Measurements from ENCODE around the gene MCM6. TPM values are rescaled to one million over a fixed set of nuclear protein-coding genes. Genes with fewer than 3 reads are reported as not detected.

The MCM6 gene
- total RNA-seq, 1 experiment from 2014 or later: 39.9 TPM

DNA sequence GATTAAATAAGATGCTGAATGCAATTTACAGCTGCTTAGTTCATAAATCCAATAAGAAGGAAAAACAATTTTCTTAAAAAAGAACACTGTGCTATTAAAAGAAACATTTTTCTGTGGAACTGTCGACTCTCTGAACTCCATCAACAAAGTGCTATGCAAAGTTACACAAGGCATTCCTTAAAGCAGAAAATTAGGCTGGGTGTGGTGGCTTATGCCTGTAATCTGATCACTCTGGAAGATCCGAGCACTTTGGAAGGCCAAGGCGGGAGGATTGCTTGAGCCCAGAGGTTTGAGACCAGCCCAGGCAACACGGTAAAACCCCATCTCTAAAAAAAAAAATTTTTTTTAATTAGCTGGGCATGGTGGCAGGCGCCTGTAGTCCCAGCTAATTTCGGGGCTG, 13.0 kb downstream of the MCM6 start:
- Histone ChIP-seq H3K9me2 (replicated peaks; ENCODE audit: low read length) (no peaks in the 10 kb centered on the region), H3K36me3 (ENCODE audit: low read depth, low read length) (peaks cover 60% of the 10 kb centered on the region), H4K20me1 (ENCODE audit: low read length) (no peaks in the 10 kb centered on the region), H3K79me2 (ENCODE audit: low read length) (no peaks in the 10 kb centered on the region), H3K4me1 (ENCODE audit: insufficient read depth, low read length) (no peaks in the 10 kb centered on the region), H3K4me3 (ENCODE audit: low read length) (no peak overlapping the region), H3K27ac (ENCODE audit: low read length) (no peak overlapping the region), H2AFZ (ENCODE audit: low read length) (no peak overlapping the region), H3K27me3 (ENCODE audit: low read length) (no peaks in the 10 kb centered on the region), H3F3A (ENCODE audit: low read length, unreplicated experiment) (no peaks in the 10 kb centered on the region), H3K9me3 (ENCODE audit: low read length) (no peaks in the 10 kb centered on the region), H3K9ac (ENCODE audit: low read length) (no peak overlapping the region), H3K4me2 (ENCODE audit: low read length) (no peak overlapping the region)
- TF ChIP-seq, protein P1, sequence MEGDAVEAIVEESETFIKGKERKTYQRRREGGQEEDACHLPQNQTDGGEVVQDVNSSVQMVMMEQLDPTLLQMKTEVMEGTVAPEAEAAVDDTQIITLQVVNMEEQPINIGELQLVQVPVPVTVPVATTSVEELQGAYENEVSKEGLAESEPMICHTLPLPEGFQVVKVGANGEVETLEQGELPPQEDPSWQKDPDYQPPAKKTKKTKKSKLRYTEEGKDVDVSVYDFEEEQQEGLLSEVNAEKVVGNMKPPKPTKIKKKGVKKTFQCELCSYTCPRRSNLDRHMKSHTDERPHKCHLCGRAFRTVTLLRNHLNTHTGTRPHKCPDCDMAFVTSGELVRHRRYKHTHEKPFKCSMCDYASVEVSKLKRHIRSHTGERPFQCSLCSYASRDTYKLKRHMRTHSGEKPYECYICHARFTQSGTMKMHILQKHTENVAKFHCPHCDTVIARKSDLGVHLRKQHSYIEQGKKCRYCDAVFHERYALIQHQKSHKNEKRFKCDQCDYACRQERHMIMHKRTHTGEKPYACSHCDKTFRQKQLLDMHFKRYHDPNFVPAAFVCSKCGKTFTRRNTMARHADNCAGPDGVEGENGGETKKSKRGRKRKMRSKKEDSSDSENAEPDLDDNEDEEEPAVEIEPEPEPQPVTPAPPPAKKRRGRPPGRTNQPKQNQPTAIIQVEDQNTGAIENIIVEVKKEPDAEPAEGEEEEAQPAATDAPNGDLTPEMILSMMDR (conservative IDR thresholded peaks at IDR 0.05; ENCODE audit: low read depth, low read length): no peak
- TF ChIP-seq EZH2 (IDR thresholded peaks at IDR 0.05; ENCODE audit: low read length, unreplicated experiment) (no peak), EZH2phosphoT487 (IDR thresholded peaks at IDR 0.05; ENCODE audit: borderline replicate concordance, low read length) (no peak)
- POLR2A ChIA-PET (ENCODE audit: unreplicated experiment): no interaction called here
- no TSS peak for BruUV-seq (replicated peaks)
- ATAC-seq (no peak), DNase-seq (no peak)
- CTCF ChIA-PET: no interaction called here
- intact Hi-C loops (cut with micrococcal nuclease): no loop called here

DNA sequence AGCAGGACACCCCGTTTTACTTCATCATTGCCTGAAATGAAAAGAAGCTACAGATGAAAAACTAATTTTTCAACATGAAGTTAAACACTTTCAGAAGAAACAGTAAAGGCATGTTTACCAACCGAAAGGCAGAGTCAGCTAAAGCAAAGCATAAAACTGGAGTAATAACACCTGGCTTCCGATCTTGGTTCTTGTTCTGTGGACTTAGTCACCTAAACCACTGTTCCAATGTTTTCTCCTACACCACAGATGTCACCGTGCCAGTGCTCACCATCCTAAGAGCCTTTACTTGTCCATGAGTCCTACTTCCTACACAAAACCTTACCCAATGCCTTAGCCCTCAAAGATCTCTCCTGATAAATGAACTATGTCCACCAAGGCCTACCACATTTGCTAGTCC, 13.5 kb downstream of the MCM6 start:
- intact Hi-C loops (cut with micrococcal nuclease): no loop called here
- TF ChIP-seq, protein P1 (conservative IDR thresholded peaks at IDR 0.05; ENCODE audit: low read depth, low read length): no peak
- no peak for TF ChIP-seq EZH2 (IDR thresholded peaks at IDR 0.05; ENCODE audit: low read length, unreplicated experiment)
- no peak for TF ChIP-seq EZH2phosphoT487 (IDR thresholded peaks at IDR 0.05; ENCODE audit: borderline replicate concordance, low read length)
- H3K4me2 ChIP-seq (ENCODE audit: low read length): no peak overlapping the region
- no peaks in the 10 kb centered on the region for H3K9me3 ChIP-seq (ENCODE audit: low read length)
- H4K20me1 ChIP-seq (ENCODE audit: low read length): no peaks in the 10 kb centered on the region
- DNase-seq (no peak), ATAC-seq (no peak)
- ChIA-PET CTCF (no interaction called here), POLR2A (ENCODE audit: unreplicated experiment) (no interaction called here)
- H3K4me3 ChIP-seq (ENCODE audit: low read length): no peak overlapping the region
- no peak overlapping the region for H2AFZ ChIP-seq (ENCODE audit: low read length)
- no TSS peak for BruUV-seq (replicated peaks)
- H3K79me2 ChIP-seq (ENCODE audit: low read length): no peaks in the 10 kb centered on the region
- no peaks in the 10 kb centered on the region for H3F3A ChIP-seq (ENCODE audit: low read length, unreplicated experiment)
- H3K4me1 ChIP-seq (ENCODE audit: insufficient read depth, low read length): no peaks in the 10 kb centered on the region
- H3K27me3 ChIP-seq (ENCODE audit: low read length): no peaks in the 10 kb centered on the region
- peaks cover 59% of the 10 kb centered on the region; the same call in 1 of the 2 replicates for H3K36me3 ChIP-seq (ENCODE audit: low read depth, low read length)
- no peak overlapping the region for H3K9ac ChIP-seq (ENCODE audit: low read length)
- no peak overlapping the region for H3K27ac ChIP-seq (ENCODE audit: low read length)
- H3K9me2 ChIP-seq (replicated peaks; ENCODE audit: low read length): no peaks in the 10 kb centered on the region

DNA sequence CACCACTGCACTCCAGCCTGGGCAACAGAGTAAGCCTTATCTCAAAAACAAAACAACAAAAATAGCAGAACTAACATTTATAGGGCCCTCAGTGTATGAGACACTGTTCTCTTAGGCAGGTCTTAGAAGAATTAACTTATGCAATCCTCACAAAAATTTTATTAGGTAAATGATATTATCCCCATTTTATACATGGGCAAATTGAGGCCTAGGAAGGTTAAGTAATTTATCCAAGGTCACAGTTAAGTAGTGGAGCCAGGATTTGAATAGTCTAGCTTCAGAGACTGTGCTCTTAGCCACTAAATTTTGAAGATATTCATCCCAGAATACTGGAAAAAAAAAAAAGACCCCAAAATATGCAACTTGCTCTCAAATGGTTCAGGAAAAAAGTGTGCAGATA, 22.8 kb downstream of the MCM6 start:
- Histone ChIP-seq H3K27me3 (ENCODE audit: low read length) (no peaks in the 10 kb centered on the region), H3K36me3 (ENCODE audit: low read depth, low read length) (peaks cover 58% of the 10 kb centered on the region), H3K9me3 (ENCODE audit: low read length) (no peaks in the 10 kb centered on the region), H3K79me2 (ENCODE audit: low read length) (no peaks in the 10 kb centered on the region), H3K27ac (ENCODE audit: low read length) (no peak overlapping the region), H3F3A (ENCODE audit: low read length, unreplicated experiment) (no peaks in the 10 kb centered on the region), H4K20me1 (ENCODE audit: low read length) (no peaks in the 10 kb centered on the region), H3K9ac (ENCODE audit: low read length) (no peak overlapping the region), H3K4me3 (ENCODE audit: low read length) (no peak overlapping the region), H2AFZ (ENCODE audit: low read length) (no peak overlapping the region), H3K4me1 (ENCODE audit: insufficient read depth, low read length) (no peaks in the 10 kb centered on the region), H3K9me2 (replicated peaks; ENCODE audit: low read length) (no peaks in the 10 kb centered on the region), H3K4me2 (ENCODE audit: low read length) (no peak overlapping the region)
- ATAC-seq (no peak), DNase-seq (no peak)
- no TSS peak for BruUV-seq (replicated peaks)
- ChIA-PET POLR2A (ENCODE audit: unreplicated experiment) (no interaction called here), CTCF (no interaction called here)
- intact Hi-C loops (cut with micrococcal nuclease): no loop called here
- TF ChIP-seq EZH2 (IDR thresholded peaks at IDR 0.05; ENCODE audit: low read length, unreplicated experiment) (no peak), EZH2phosphoT487 (IDR thresholded peaks at IDR 0.05; ENCODE audit: borderline replicate concordance, low read length) (no peak)
- TF ChIP-seq, protein P1 (conservative IDR thresholded peaks at IDR 0.05; ENCODE audit: low read depth, low read length): no peak

All from PC-3 (cell line).